IPS-NIHi7 (cell line): ENCODE results near the gene CCDC191.

Experiments
- DNase-seq: peaks from one replicate; pipeline ENCODE4 v3.0.0; 2012; ENCODE audit warnings: mixed read lengths; ENCODE audit errors: extremely low spot score

Gene CCDC191

DNA sequence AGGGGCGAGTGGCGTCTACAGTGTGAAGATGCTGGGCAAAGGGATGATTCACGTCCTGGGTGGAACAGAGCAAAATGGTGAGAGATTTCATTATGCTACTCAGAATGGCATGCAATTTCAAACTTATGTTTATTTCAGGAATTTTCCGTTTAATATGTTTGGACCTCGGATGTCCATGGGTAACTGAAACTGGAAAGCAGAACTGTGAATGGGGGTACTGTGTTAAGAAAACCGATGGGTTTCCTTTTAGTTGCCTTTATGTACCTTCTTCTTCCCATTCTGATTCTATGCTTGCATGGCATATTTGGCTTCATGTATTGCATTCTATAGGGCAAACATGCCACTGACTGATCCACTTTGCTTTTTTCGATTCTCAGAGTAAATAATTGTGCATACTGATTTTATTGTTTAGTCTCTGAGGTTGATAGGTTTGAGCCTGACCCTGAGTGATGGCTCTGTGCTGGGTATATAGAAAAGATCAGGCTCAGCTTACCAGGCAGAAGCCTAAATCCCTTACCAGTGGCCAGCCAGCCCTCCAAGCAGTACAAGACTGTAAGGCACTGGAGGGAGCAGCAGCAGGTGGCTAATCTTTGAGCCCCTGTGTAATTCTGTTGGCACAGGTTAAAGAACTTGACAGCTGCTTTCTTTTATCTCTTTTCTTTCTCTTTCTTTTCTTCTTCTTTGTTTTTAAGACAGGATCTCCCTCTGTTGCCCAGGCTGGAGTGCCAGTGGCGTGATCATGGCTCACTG lies 4.8 kb upstream of the CCDC191 start:
- DNase-seq: no peak

DNA sequence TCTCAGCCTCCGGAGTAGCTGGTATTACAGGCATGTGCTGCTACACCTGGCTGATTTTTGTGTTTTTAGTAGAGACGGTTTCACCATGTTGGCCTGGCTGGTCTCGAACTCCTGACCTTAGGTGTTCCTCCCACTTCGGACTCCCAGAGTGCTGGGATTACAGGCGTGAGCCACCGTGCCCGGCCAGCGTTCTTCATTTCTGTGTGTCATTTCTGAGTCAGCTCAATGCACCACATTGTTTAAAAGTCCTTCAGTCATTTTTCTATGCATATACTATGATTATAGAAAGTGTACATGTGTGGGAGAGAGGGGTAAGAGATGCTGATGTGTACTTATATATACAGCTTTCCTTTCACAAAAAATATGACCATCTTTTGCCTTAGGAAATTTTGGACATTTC lies 2.3 kb upstream of the CCDC191 start:
- DNase-seq: no peak

- no peak for DNase-seq
Measured at GRCh38 chr3:114057011-114057347, 653 bp upstream of the CCDC191 start.

- no peak for DNase-seq
Measured at GRCh38 chr3:114052216-114052615, 4.1 kb downstream of the CCDC191 start.

- no peak for DNase-seq
Measured at GRCh38 chr3:114043205-114043604, 13.1 kb downstream of the CCDC191 start.

GRCh38 chr3:114035896-114036295 lies 20.4 kb downstream of the CCDC191 start:
- DNase-seq: no peak

GRCh38 chr3:114034787-114035545 lies 21.4 kb downstream of the CCDC191 start:
- DNase-seq: no peak

DNA sequence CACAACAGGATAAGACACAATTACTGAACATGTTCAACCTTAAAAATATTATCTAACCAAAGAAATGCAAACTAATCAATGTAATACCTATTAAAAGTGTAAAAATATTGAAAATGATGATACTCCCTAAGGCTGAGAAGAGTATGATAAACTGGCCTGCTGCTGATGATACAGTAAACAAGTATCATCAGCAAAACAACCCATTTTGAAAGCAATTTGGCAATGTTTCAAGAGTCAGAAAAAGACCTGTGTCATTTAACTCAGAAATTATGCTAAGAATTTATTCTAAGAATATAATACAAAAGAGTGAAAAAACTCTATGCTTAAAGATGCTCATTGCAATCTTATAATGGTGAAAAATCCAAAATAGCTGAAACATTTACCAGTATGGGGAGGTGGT lies 22.1 kb downstream of the CCDC191 start:
- no peak for DNase-seq

DNA sequence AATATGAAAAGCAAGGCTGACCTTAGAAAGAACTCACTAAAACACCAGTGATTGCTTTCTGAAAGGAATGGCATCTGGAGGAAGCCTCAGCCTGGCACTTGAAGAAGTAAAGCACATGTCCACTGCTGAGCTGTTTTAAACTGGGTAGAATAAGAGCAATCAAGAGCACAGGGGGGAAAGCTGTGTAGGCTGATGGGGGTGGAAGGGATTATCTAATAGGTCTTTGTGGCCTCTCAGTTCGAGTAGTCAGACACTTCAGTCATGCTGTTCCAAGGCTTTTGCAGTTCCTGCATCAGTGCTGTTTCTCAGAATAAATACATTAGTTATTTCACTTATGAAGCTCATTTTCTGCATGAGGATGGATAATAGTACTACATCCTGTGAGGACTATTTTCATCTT lies 22.6 kb downstream of the CCDC191 start:
- no peak for DNase-seq

GRCh38 chr3:114026331-114026730 lies 30.0 kb downstream of the CCDC191 start:
- no peak for DNase-seq

DNA sequence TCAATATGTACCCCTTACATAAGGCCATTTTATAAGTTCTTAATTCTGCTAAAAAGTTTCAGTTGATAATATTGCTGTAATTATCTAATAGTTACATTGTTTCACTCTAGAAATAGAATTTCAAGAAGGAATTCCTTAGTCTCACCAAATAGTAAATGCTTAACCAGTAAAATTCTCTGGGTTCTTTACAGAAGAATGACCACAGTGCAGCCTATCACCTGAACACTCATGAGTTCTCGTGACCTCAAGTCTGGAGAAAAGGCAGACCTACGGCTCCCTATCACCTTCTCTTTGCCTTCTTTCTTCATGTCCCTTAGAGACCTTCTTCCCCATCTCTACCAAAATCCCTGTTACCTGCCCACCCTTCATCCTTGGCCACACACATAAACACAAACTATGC lies 30.9 kb downstream of the CCDC191 start:
- no peak for DNase-seq

DNA sequence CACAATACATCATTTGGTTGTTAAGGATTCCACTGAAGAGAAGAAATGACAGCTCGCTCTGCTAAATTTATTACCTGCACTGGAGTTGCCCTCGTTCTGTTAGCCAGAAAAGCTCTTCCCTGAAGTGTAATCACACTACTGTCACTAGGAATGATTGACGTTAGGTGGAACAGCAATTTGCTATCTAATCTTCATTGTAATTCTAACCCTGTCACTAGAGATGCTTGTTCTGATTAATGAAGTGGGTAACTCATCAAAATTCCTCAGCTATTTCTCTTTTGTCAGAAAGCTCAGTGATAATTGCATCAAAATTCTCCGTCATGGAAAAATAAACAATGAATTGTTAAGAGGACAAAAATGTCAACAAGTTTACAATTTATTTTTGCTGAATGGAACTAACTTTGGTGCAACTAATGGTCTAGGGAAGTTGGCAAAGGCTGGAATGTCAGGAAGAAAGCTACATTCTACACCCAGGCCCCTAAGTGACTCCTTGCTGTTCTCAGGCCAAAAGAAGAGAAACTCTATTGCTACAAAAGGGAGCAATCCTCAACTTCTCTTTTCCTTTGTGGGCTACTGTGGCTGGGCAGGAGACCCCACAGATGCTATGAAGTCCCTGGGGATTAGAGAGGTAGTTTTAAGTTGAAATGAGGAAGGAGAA lies 34.1 kb downstream of the CCDC191 start:
- DNase-seq: no peak

DNA sequence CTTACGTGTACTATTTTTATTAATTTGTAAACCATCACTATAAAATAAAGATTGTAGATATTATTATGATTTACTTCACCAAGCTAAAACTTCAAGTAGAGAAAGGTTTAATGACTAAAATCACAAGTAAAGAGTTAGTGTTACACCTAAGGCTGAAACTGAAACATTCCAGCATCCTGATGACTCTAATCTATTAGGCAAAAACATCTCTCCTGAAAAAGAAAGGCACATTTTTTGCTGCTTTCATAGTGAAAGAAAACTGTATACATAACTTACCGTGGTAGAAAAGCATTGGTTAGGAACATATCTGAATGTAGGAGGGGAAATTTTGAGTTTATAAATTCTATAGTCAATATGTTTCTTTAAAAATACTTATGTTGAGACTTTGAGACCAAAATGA lies 35.4 kb downstream of the CCDC191 start:
- no peak for DNase-seq

GRCh38 chr3:114019486-114019885 lies 36.8 kb downstream of the CCDC191 start:
- DNase-seq: no peak

DNA sequence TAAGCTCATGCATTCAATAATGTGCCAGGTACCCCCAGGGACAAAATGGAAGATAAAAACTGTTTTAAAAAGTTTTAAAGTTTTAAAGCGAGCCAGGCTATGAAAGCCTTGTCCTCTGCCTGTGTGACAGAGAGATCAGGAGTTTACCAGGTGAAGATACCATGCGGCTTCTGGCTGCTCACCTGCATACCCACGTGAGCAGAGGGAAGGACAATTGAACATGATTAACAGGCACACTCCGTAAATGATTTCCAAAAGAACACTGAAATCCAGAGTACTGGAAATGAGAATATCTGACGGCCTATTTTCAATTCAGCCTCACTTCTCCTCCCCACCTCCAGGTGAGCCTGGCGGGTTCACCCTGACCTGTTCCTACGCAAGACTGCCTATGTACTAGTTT lies 42.1 kb downstream of the CCDC191 start:
- DNase-seq: no peak

DNA sequence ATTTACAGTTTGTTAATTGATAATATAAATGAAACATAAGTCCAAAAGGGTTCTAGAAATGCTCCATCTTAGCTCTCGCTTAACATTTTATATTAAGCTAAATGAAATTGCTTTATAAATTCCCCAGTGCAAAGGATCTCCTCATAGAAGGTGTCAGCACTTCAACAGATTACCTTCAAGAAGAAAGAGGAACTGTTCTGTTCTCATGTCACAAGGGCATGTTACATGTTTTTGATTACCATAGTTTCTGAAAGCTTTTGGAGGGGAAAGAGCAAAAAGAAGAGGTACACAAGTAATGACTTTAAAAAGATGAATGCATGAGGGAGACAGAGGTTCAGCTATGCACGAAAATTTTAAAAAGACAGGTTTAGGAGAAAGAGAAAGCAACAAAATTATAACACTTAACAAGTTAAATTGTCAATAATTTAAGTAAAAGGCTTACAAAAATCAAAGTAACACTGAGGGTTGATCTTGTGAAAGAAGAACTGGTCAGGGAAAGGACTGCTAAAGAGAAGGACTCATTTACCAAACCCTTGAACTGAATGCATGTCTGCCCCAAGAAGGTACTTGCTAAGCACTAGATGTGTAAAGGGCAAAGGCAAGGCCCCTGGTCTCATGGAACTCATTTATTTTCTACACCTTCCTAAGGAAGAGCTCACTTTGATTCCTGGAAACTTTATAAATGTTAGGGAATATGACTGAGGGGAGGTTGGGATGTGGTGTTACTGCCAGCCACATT lies 45.1 kb downstream of the CCDC191 start:
- DNase-seq: no peak

- no peak for DNase-seq
Measured at GRCh38 chr3:114005481-114005880, 50.8 kb downstream of the CCDC191 start.

GRCh38 chr3:113985541-113985940 lies 70.8 kb downstream of the CCDC191 start:
- DNase-seq: no peak

GRCh38 chr3:113983544-113983943 lies 72.8 kb downstream of the CCDC191 start:
- no peak for DNase-seq

GRCh38 chr3:113981803-113982202 lies 74.5 kb downstream of the CCDC191 start:
- no peak for DNase-seq

DNA sequence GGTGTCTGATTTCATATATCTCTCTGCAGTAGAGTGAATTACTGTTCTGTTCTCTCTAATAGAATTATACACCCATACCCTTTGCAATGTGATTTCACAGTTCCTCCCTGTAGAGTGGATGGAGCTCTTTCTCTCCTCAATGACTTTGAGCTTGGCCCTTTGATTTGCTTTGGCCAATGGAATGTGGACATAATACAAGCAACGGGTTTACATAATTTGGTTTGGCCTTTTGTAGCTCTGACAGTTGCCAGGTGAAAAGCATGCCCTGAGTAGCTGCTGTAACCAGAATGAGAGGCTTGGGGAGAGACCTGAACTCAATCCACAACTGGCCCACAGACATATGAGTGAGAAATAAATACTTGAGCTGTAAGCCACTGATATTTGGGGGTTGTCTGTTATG lies 76.4 kb downstream of the CCDC191 start:
- DNase-seq: no peak

- DNase-seq: no peak
Measured at GRCh38 chr3:113977822-113978221, 78.5 kb downstream of the CCDC191 start.
